HG03520 (cell line): Measurements from ENCODE around the gene TTC13.

Experiments
- ATAC-seq: cut with Tn5 transposase; IDR thresholded peaks from one replicate; pipeline ENCODE4 v1.9.1; 2021; ENCODE audit warnings: mild to moderate bottlenecking, moderate library complexity; ENCODE audit not compliant: unreplicated experiment

The TTC13 gene

GRCh38 chr1:230950404-230950803 lies 28.3 kb downstream of the TTC13 start:
- no peak for ATAC-seq

- no peak for ATAC-seq
Observed at GRCh38 chr1:230948903-230949302, 29.8 kb downstream of the TTC13 start.

- no peak for ATAC-seq
Observed at GRCh38 chr1:230948301-230948700, 30.4 kb downstream of the TTC13 start.

- ATAC-seq, result no peak
Observed at GRCh38 chr1:230943048-230943593, 35.5 kb downstream of the TTC13 start.

- ATAC-seq, result no peak
Observed at GRCh38 chr1:230940848-230941247, 37.8 kb downstream of the TTC13 start.

GRCh38 chr1:230939806-230940489 lies 38.7 kb downstream of the TTC13 start:
- no peak for ATAC-seq

GRCh38 chr1:230938924-230939368 lies 39.7 kb downstream of the TTC13 start:
- ATAC-seq, result no peak

- ATAC-seq, result no peak
Observed at GRCh38 chr1:230937371-230937770, 41.3 kb downstream of the TTC13 start.

- ATAC-seq, result no peak
Observed at GRCh38 chr1:230936475-230936874, 42.2 kb downstream of the TTC13 start.

- ATAC-seq, result no peak
Observed at GRCh38 chr1:230935852-230936251, 42.8 kb downstream of the TTC13 start.

- ATAC-seq, result no peak
Observed at GRCh38 chr1:230930986-230931385, 47.7 kb downstream of the TTC13 start.

GRCh38 chr1:230926182-230926581 lies 52.5 kb downstream of the TTC13 start:
- no peak for ATAC-seq

- ATAC-seq, result no peak
Observed at GRCh38 chr1:230925608-230926007, 53.1 kb downstream of the TTC13 start.

- ATAC-seq, result no peak
Observed at GRCh38 chr1:230923176-230923575, 55.5 kb downstream of the TTC13 start.

- ATAC-seq, result no peak
Observed at GRCh38 chr1:230922620-230923019, 56.0 kb downstream of the TTC13 start.

GRCh38 chr1:230919207-230919606 lies 59.5 kb downstream of the TTC13 start:
- ATAC-seq, result no peak

- ATAC-seq, result no peak
Observed at GRCh38 chr1:230917284-230918135, 61.2 kb downstream of the TTC13 start.

- ATAC-seq, result no peak
Observed at GRCh38 chr1:230916587-230917283, 61.9 kb downstream of the TTC13 start.

- no peak for ATAC-seq
Observed at GRCh38 chr1:230915078-230915477, 63.6 kb downstream of the TTC13 start.

- ATAC-seq, result no peak
Observed at GRCh38 chr1:230913496-230913895, 65.2 kb downstream of the TTC13 start.

GRCh38 chr1:230910755-230911117 lies 67.9 kb downstream of the TTC13 start:
- ATAC-seq, result no peak
